Omental fat pad (tissue), 4 donors: ENCODE measurements around the gene HMGCS2. TPM values are rescaled to one million over a fixed set of nuclear protein-coding genes. Genes with fewer than 3 reads are reported as not detected.

ENCODE experiments used
- ATAC-seq: fragments of 150-250 bp; one replicate; pipeline ENCODE4 v1.9.1; 2016; ENCODE audit warnings: mild to moderate bottlenecking, moderate library complexity; ENCODE audit not compliant: low FRiP score
- DNase-seq: peaks from one replicate; pipeline ENCODE4 v3.0.0-alpha.2; 2019; ENCODE audit warnings: low spot score
- total RNA-seq, 4 donors: library from RNA; depleted of rRNA; stranded (reverse); fragments of >200 nt; gene quantifications; one replicate each; pipeline ENCODE4 v1.1.0, GENCODE V29; 2016
- TF ChIP-seq, protein P1 (sequence below), 3 donors: fragments of 450-650 bp; IDR thresholded peaks; one replicate each; pipeline ENCODE4 v1.5.1; 2016 to 2017; ENCODE audit warnings: antibody characterized with exemption in 3 of 3, mild to moderate bottlenecking in 3 of 3, moderate library complexity in 2 of 3

HMGCS2 gene
- total RNA-seq, 4 donors from 2014 or later: 0.56 to 4.3 (median 0.96) TPM; not detected in 1

GRCh38 chr1:119764220-119764619 is 4.5 kb downstream of the HMGCS2 start:
- TF ChIP-seq, protein P1, sequence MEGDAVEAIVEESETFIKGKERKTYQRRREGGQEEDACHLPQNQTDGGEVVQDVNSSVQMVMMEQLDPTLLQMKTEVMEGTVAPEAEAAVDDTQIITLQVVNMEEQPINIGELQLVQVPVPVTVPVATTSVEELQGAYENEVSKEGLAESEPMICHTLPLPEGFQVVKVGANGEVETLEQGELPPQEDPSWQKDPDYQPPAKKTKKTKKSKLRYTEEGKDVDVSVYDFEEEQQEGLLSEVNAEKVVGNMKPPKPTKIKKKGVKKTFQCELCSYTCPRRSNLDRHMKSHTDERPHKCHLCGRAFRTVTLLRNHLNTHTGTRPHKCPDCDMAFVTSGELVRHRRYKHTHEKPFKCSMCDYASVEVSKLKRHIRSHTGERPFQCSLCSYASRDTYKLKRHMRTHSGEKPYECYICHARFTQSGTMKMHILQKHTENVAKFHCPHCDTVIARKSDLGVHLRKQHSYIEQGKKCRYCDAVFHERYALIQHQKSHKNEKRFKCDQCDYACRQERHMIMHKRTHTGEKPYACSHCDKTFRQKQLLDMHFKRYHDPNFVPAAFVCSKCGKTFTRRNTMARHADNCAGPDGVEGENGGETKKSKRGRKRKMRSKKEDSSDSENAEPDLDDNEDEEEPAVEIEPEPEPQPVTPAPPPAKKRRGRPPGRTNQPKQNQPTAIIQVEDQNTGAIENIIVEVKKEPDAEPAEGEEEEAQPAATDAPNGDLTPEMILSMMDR (IDR thresholded peaks at IDR 0.05): no peak
- DNase-seq (no peak), ATAC-seq (no peak)

DNA sequence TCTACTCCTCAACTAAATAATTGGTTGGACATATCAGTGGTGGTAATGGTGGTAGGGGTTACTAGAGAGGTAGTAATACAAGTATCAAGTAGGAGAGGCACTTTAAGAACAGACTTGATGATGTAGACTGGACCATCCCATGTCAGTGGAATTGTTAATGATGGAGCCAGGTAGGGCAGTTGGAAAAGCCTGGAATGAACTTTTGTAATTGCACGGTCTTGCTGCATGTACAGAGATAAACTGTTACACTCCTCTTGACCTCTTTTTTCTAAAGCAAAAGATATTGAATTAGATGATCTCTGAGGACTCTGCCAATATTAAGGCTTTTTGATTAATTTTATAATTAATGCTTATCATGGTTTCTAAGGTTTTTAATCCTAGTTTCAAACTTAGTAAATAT is 5.8 kb downstream of the HMGCS2 start:
- no peak for ATAC-seq
- TF ChIP-seq, protein P1 (IDR thresholded peaks at IDR 0.05): no peak
- DNase-seq: no peak

DNA sequence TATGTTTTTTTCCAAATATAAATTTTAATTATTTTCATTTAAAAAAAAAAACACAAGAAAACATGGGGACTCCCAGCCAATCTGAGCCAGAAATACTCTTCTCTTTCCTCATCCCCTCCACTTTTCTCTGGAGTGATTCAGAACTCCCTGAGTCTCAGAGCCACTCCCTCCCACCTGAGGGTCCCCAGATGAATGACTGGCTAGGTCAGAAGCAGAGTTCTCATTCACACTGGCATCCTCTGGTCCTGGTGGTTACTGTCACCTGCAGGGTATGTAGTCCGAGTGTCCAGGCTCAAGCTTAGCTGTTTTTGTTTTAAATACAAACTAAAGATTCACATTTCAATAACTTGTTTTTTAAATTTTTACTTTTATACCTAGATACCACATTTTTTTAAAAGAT is 6.3 kb downstream of the HMGCS2 start:
- no peak for ATAC-seq
- no peak for DNase-seq
- TF ChIP-seq, protein P1 (IDR thresholded peaks at IDR 0.05): no peak

DNA sequence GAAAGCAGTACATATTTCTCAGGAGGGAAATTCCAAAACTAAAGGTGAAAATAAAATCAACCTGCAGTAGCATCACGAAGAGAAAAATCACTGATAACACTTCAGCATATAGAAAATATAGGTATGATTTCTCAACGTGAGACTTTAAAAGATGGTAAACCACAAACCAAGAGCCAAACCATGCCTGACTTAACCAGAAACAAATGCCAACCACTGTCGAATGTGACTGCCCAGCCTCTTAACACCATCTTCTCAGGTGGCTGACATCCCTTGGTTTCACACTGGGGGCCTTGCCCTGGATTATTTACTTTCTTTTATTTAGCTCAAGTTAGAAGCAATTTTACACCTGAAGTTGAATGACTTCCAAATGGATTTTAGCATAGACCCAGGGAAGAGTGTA is 10.1 kb downstream of the HMGCS2 start:
- ATAC-seq: no peak
- no peak for DNase-seq
- TF ChIP-seq, protein P1 (IDR thresholded peaks at IDR 0.05): no peak

- TF ChIP-seq, protein P1 (IDR thresholded peaks at IDR 0.05): no peak
- DNase-seq (no peak), ATAC-seq (no peak)
Measured at GRCh38 chr1:119752592-119752991, 16.1 kb downstream of the HMGCS2 start.

DNA sequence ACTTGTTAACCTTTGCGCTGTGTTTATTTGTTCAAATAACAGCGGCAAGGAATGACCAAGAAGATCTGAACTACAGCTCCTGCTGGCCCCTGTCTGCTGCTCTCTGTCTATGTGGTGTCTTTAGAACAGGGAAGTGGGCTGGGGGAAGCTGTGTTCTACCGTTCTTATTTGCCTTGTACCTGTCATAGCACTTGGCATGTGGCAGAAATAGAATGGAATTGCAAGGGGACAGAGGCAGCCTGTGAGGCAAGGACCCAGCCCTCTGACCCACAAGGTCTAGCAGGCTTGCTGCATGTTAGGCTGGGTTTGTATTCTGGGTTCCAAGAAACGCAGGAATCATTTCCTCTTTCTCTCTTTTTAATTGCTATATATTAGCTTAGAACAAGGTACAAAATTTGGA is 20.7 kb downstream of the HMGCS2 start:
- ATAC-seq: no peak
- TF ChIP-seq, protein P1 (IDR thresholded peaks at IDR 0.05): no peak
- DNase-seq: no peak

GRCh38 chr1:119747451-119747850 is 21.3 kb downstream of the HMGCS2 start:
- DNase-seq: no peak

More at GRCh38 chr1:119747451-119747850, 21.3 kb downstream of the HMGCS2 start:
- ATAC-seq: no peak
- TF ChIP-seq, protein P1 (IDR thresholded peaks at IDR 0.05): no peak
